ENCODE data around the gene MRPL44.

MRPL44 gene

DNA sequence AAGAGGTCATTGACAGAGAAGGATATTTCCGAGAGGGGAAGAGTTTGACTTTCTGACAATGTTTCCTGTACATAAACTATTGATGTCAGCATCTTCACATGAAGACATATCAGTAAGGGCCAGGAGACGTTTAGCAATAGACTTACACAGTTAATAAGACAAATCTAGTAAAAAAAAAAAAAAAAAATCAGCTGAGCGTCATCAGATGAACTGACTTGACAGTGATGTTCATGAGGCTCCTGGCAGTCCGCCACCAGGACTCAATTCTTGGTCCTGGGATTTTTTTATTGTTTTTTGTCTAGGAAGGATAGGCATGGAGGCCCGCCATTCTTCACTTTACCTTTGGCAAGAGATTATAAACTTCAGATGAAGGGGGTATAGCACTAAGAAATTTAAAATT lies 14.5 kb downstream of the MRPL44 start:
- no peak overlapping the region for H3K4me3 ChIP-seq (ENCODE audit: low read length)
- no peak overlapping the region for H3K27ac ChIP-seq (ENCODE audit: low read length)
- H3K79me2 ChIP-seq (ENCODE audit: low read length), result no peaks in the 10 kb centered on the region
- H3K27me3 ChIP-seq (ENCODE audit: low read depth, low read length), result no peaks in the 10 kb centered on the region
- TF ChIP-seq, protein P1, sequence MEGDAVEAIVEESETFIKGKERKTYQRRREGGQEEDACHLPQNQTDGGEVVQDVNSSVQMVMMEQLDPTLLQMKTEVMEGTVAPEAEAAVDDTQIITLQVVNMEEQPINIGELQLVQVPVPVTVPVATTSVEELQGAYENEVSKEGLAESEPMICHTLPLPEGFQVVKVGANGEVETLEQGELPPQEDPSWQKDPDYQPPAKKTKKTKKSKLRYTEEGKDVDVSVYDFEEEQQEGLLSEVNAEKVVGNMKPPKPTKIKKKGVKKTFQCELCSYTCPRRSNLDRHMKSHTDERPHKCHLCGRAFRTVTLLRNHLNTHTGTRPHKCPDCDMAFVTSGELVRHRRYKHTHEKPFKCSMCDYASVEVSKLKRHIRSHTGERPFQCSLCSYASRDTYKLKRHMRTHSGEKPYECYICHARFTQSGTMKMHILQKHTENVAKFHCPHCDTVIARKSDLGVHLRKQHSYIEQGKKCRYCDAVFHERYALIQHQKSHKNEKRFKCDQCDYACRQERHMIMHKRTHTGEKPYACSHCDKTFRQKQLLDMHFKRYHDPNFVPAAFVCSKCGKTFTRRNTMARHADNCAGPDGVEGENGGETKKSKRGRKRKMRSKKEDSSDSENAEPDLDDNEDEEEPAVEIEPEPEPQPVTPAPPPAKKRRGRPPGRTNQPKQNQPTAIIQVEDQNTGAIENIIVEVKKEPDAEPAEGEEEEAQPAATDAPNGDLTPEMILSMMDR (IDR thresholded peaks at IDR 0.05; ENCODE audit: low read depth, low read length), result no peak
- no peak for TF ChIP-seq EZH2phosphoT487 (IDR thresholded peaks at IDR 0.05; ENCODE audit: low read depth)
- no peak overlapping the region for H2AFZ ChIP-seq (ENCODE audit: low read depth, low read length)
- H3K4me1 ChIP-seq (ENCODE audit: low read length), result no peaks in the 10 kb centered on the region
- no peaks in the 10 kb centered on the region for H4K20me1 ChIP-seq (ENCODE audit: insufficient read depth, low read length)
- H3K9ac ChIP-seq (ENCODE audit: low read length), result no peak overlapping the region
- no peaks in the 10 kb centered on the region for H3K36me3 ChIP-seq (replicated peaks; ENCODE audit: low read depth, low read length)
- H3K9me3 ChIP-seq (ENCODE audit: insufficient read depth, low read length), result no peaks in the 10 kb centered on the region
- H3K4me2 ChIP-seq (ENCODE audit: low read length), result no peak overlapping the region

DNA sequence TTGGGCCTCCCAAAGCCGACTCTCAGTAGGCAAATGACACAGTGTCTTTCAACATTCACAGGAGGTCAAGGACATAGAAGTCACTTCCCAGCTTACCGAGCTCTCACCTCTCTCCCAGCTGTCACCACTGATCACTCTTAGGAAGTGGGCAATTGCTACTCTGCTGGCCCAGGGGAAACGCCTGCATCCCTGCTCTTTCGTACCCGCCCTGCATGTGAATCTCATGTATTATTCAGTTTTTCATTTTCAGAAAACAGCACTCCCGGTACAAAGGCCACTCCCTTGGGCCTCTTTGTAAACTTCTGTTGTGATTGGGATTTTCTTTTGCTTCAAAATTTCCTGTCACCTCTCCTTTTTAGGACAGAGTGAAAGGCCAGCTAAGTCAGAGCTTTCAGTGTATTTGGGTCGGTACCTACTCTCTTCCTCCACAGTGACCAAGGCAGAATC lies 15.4 kb downstream of the MRPL44 start:
- Histone ChIP-seq H3K4me3 (ENCODE audit: low read length) (no peak overlapping the region), H3K9ac (ENCODE audit: low read length) (no peak overlapping the region), H3K36me3 (replicated peaks; ENCODE audit: low read depth, low read length) (no peaks in the 10 kb centered on the region), H3K27me3 (ENCODE audit: low read depth, low read length) (no peaks in the 10 kb centered on the region), H3K79me2 (ENCODE audit: low read length) (no peaks in the 10 kb centered on the region), H2AFZ (ENCODE audit: low read depth, low read length) (no peak overlapping the region), H3K27ac (ENCODE audit: low read length) (no peak overlapping the region), H3K4me2 (ENCODE audit: low read length) (no peak overlapping the region), H3K4me1 (ENCODE audit: low read length) (no peaks in the 10 kb centered on the region), H3K9me3 (ENCODE audit: insufficient read depth, low read length) (no peaks in the 10 kb centered on the region), H4K20me1 (ENCODE audit: insufficient read depth, low read length) (no peaks in the 10 kb centered on the region)
- TF ChIP-seq, protein P1 (IDR thresholded peaks at IDR 0.05; ENCODE audit: low read depth, low read length), result no peak
- no peak for TF ChIP-seq EZH2phosphoT487 (IDR thresholded peaks at IDR 0.05; ENCODE audit: low read depth)

DNA sequence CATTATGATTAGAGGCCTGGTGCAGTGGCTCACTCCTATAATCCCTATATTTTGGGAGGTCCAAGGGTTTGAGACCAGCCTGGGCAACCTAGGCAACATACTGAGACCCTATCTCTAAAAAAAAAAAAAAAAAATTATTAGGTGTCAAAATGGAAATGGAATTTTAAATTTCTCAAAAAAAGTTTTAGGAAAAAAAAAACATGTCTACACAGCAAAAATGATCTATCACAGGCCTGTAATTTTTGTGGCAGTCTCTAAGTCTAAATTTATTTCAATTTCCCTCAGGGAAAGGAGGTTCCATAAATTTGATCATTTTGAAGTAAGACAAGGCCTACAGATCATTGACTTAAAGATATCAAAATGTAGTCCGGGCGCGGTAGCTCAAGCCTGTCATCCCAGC lies 16.3 kb downstream of the MRPL44 start:
- Histone ChIP-seq H3K9me3 (ENCODE audit: insufficient read depth, low read length) (no peaks in the 10 kb centered on the region), H3K9ac (ENCODE audit: low read length) (no peak overlapping the region), H4K20me1 (ENCODE audit: insufficient read depth, low read length) (no peaks in the 10 kb centered on the region), H3K27me3 (ENCODE audit: low read depth, low read length) (no peaks in the 10 kb centered on the region), H3K27ac (ENCODE audit: low read length) (no peak overlapping the region), H3K4me2 (ENCODE audit: low read length) (no peak overlapping the region), H3K79me2 (ENCODE audit: low read length) (no peaks in the 10 kb centered on the region), H3K4me3 (ENCODE audit: low read length) (no peak overlapping the region), H3K36me3 (replicated peaks; ENCODE audit: low read depth, low read length) (no peaks in the 10 kb centered on the region), H2AFZ (ENCODE audit: low read depth, low read length) (no peak overlapping the region), H3K4me1 (ENCODE audit: low read length) (no peaks in the 10 kb centered on the region)
- TF ChIP-seq, protein P1 (IDR thresholded peaks at IDR 0.05; ENCODE audit: low read depth, low read length), result no peak
- no peak for TF ChIP-seq EZH2phosphoT487 (IDR thresholded peaks at IDR 0.05; ENCODE audit: low read depth)

DNA sequence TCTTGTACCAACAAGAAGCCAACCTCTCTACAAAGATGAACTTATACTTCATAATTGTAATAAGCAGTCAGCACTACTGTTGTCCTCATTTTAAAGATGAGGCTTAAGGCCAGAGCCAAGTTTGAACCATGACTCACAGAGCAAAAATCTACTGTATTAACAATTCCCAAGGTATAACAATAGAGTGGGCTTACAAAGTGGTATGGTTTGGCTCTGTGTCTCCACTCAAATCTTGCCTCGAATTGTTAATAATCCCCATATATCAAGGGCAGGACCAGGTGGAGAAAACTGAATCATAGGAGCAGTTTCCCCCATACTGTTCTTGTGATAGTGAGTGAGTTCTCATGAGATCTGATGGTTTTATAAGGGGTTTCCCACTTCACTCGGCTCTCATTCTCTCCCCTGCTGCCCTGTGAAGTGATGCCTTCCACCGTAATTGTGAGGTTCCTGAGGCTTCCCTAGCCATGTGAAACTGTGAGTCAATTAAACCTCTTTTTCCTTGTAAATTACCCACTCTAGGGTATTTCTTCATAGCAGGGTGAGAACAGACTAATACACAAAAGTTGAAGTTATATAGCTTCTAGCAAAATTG lies 19.5 kb downstream of the MRPL44 start:
- H3K27ac ChIP-seq (ENCODE audit: low read length), result no peak overlapping the region
- H3K4me1 ChIP-seq (ENCODE audit: low read length), result no peaks in the 10 kb centered on the region
- no peak overlapping the region for H3K4me2 ChIP-seq (ENCODE audit: low read length)
- no peaks in the 10 kb centered on the region for H3K36me3 ChIP-seq (replicated peaks; ENCODE audit: low read depth, low read length)
- H3K27me3 ChIP-seq (ENCODE audit: low read depth, low read length), result no peaks in the 10 kb centered on the region
- H3K9me3 ChIP-seq (ENCODE audit: insufficient read depth, low read length), result no peaks in the 10 kb centered on the region
- no peak for TF ChIP-seq EZH2phosphoT487 (IDR thresholded peaks at IDR 0.05; ENCODE audit: low read depth)
- TF ChIP-seq, protein P1 (IDR thresholded peaks at IDR 0.05; ENCODE audit: low read depth, low read length), result no peak
- no peaks in the 10 kb centered on the region for H3K79me2 ChIP-seq (ENCODE audit: low read length)
- H2AFZ ChIP-seq (ENCODE audit: low read depth, low read length), result no peak overlapping the region
- H3K4me3 ChIP-seq (ENCODE audit: low read length), result no peak overlapping the region
- no peak overlapping the region for H3K9ac ChIP-seq (ENCODE audit: low read length)
- no peaks in the 10 kb centered on the region for H4K20me1 ChIP-seq (ENCODE audit: insufficient read depth, low read length)

Data from OCI-LY3 (cell line).